Type B pancreatic cell (in vitro differentiated cells): ENCODE data around the gene TSC2. TPM values are rescaled to one million over a fixed set of nuclear protein-coding genes. Genes with fewer than 3 reads are reported as not detected.
"Not testable (repeated sequence)": the region's sequence is repeated elsewhere in the genome, so short reads cannot be mapped to it uniquely, and the experiment has no call there.

Source experiments
- DNase-seq: peaks from one replicate; pipeline ENCODE4 v3.0.0; 2021; ENCODE audit warnings: mixed read lengths; ENCODE audit not compliant: unreplicated experiment; ENCODE audit errors: extremely low spot score
- H3K27ac Mint-ChIP-seq: 2 replicates; pipeline ENCODE4 v1.8.0; 2021; ENCODE audit warnings: mild to moderate bottlenecking, mixed read lengths
- H3K27me3 Mint-ChIP-seq: 2 replicates; pipeline ENCODE4 v1.8.0; 2021; ENCODE audit warnings: mixed read lengths
- H3K36me3 Mint-ChIP-seq: 2 replicates; pipeline ENCODE4 v1.8.0; 2021; ENCODE audit warnings: mixed read lengths
- H3K4me1 Mint-ChIP-seq: one replicate; pipeline ENCODE4 v1.8.0; 2021; ENCODE audit warnings: mixed read lengths; ENCODE audit not compliant: unreplicated experiment
- H3K4me3 Mint-ChIP-seq: 2 replicates; pipeline ENCODE4 v1.8.0; 2021; ENCODE audit warnings: mild to moderate bottlenecking, mixed read lengths
- H3K9me3 Mint-ChIP-seq: 2 replicates; pipeline ENCODE4 v1.8.0; 2021; ENCODE audit warnings: mixed read lengths
- CTCF ChIP-seq: fragments of 200-600 bp; sonication (generic); conservative IDR thresholded peaks from 2 replicates; pipeline ENCODE4 v1.5.0; 2021; ENCODE audit warnings: antibody characterized with exemption, mild to moderate bottlenecking
- total RNA-seq: library from RNA; stranded (reverse); gene quantifications from 2 replicates; pipeline ENCODE4 v1.2.1, GENCODE V29; 2021; ENCODE audit warnings: low replicate concordance

The TSC2 gene
- total RNA-seq, 1 donor from 2014 or later, result 208 TPM

GRCh38 chr16:2121853-2122252, 74.1 kb downstream of the TSC2 start:
- no peak for DNase-seq
- no peak for TF ChIP-seq CTCF
- H3K9me3 Mint-ChIP-seq, result no peaks in the 10 kb centered on the region
- H3K4me3 Mint-ChIP-seq, result no peak overlapping the region
- no peaks in the 10 kb centered on the region for H3K27me3 Mint-ChIP-seq
- no peaks in the 10 kb centered on the region for H3K36me3 Mint-ChIP-seq
- peaks cover 7% of the 10 kb centered on the region for H3K4me1 Mint-ChIP-seq
- no peak overlapping the region for H3K27ac Mint-ChIP-seq

- DNase-seq, result no peak
- H3K27me3 Mint-ChIP-seq, result no peaks in the 10 kb centered on the region
- peaks cover 10% of the 10 kb centered on the region for H3K4me1 Mint-ChIP-seq
- no peak for TF ChIP-seq CTCF
- H3K36me3 Mint-ChIP-seq, result no peaks in the 10 kb centered on the region
- H3K9me3 Mint-ChIP-seq, result no peaks in the 10 kb centered on the region
- no peak overlapping the region for H3K27ac Mint-ChIP-seq
- H3K4me3 Mint-ChIP-seq, result no peak overlapping the region
Measured at GRCh38 chr16:2122429-2122828, 74.6 kb downstream of the TSC2 start.

- DNase-seq, H3K36me3 Mint-ChIP-seq, H3K4me3 Mint-ChIP-seq, H3K9me3 Mint-ChIP-seq, H3K4me1 Mint-ChIP-seq, H3K27me3 Mint-ChIP-seq, H3K27ac Mint-ChIP-seq: not testable (repeated sequence)
Measured at GRCh38 chr16:2122934-2123683, 75.3 kb downstream of the TSC2 start.

- not testable (repeated sequence) for H3K4me3 Mint-ChIP-seq, H3K27ac Mint-ChIP-seq, H3K9me3 Mint-ChIP-seq, DNase-seq, H3K27me3 Mint-ChIP-seq, H3K36me3 Mint-ChIP-seq, H3K4me1 Mint-ChIP-seq
Measured at GRCh38 chr16:2123706-2124376, 76.1 kb downstream of the TSC2 start.

- not testable (repeated sequence) for H3K9me3 Mint-ChIP-seq, H3K27me3 Mint-ChIP-seq, H3K36me3 Mint-ChIP-seq, H3K4me1 Mint-ChIP-seq, DNase-seq
- Mint-ChIP-seq H3K27ac (peak overlapping the region; percentile 61), H3K4me3 (peak overlapping the region; percentile 31)
Measured at GRCh38 chr16:2124377-2124693, 76.5 kb downstream of the TSC2 start.

- not testable (repeated sequence) for H3K27me3 Mint-ChIP-seq, DNase-seq, H3K4me1 Mint-ChIP-seq, H3K36me3 Mint-ChIP-seq, H3K9me3 Mint-ChIP-seq
- H3K27ac Mint-ChIP-seq, result peak overlapping the region; percentile 61
- peak overlapping the region; percentile 77 for H3K4me3 Mint-ChIP-seq
Measured at GRCh38 chr16:2124694-2125444, 77.1 kb downstream of the TSC2 start.

GRCh38 chr16:2125609-2126008, 77.8 kb downstream of the TSC2 start:
- Mint-ChIP-seq H3K27ac (peak overlapping the region; percentile 61), H3K4me3 (peak overlapping the region; percentile 77)
- H3K36me3 Mint-ChIP-seq, H3K4me1 Mint-ChIP-seq, DNase-seq, H3K9me3 Mint-ChIP-seq, H3K27me3 Mint-ChIP-seq: not testable (repeated sequence)

- not testable (repeated sequence) for H3K27me3 Mint-ChIP-seq, H3K4me1 Mint-ChIP-seq, H3K4me3 Mint-ChIP-seq, H3K27ac Mint-ChIP-seq, H3K9me3 Mint-ChIP-seq, DNase-seq, H3K36me3 Mint-ChIP-seq
Measured at GRCh38 chr16:2126161-2126743, 78.5 kb downstream of the TSC2 start.

GRCh38 chr16:2126928-2127556, 79.3 kb downstream of the TSC2 start:
- not testable (repeated sequence) for H3K27ac Mint-ChIP-seq, H3K27me3 Mint-ChIP-seq, DNase-seq, H3K36me3 Mint-ChIP-seq, H3K4me1 Mint-ChIP-seq, H3K9me3 Mint-ChIP-seq, H3K4me3 Mint-ChIP-seq

- H3K4me3 Mint-ChIP-seq, result peak overlapping the region; percentile 65
- not testable (repeated sequence) for H3K27me3 Mint-ChIP-seq, DNase-seq, H3K9me3 Mint-ChIP-seq, H3K4me1 Mint-ChIP-seq, H3K27ac Mint-ChIP-seq, H3K36me3 Mint-ChIP-seq
Measured at GRCh38 chr16:2127630-2128280, 80.0 kb downstream of the TSC2 start.

GRCh38 chr16:2129251-2129650, 81.5 kb downstream of the TSC2 start:
- not testable (repeated sequence) for H3K4me3 Mint-ChIP-seq, DNase-seq, H3K4me1 Mint-ChIP-seq, H3K27me3 Mint-ChIP-seq, H3K9me3 Mint-ChIP-seq, H3K36me3 Mint-ChIP-seq
- peak overlapping the region; percentile 95 for H3K27ac Mint-ChIP-seq
